GM12878 (cell line): ENCODE results near the gene DDR1. TPM values are rescaled to one million over a fixed set of nuclear protein-coding genes. Genes with fewer than 3 reads are reported as not detected.
"Not testable (repeated sequence)": the region's sequence is repeated elsewhere in the genome, so short reads cannot be mapped to it uniquely, and the experiment has no call there.

Experiments
- ATAC-seq: fragments of 200-7000 bp; cut with Tn5 transposase; 3 replicates; pipeline ENCODE4 v1.9.1; 2020; ENCODE audit warnings: mild to moderate bottlenecking, moderate library complexity
- BruUV-seq: library from RNA; stranded (reverse); fragments of 400-500 nt; replicated peaks from 2 replicates; lab custom pipeline; 2021; lab: Mats Ljungman, UMichigan
- CTCF ChIA-PET: fragments of 300-600 bp; sonication (Branson Sonifier 250); formaldehyde crosslinking; extraction: SDS; loops from one replicate; lab custom pipeline; 2021; ENCODE audit warnings: inconsistent platforms; lab: Yijun Ruan, JAX
- POLR2A ChIA-PET: fragments of 350-600 bp; formaldehyde crosslinking; extraction: SDS; loops from one replicate; lab custom pipeline; 2021; ENCODE audit warnings: inconsistent platforms; lab: Charles Lee
- RAD21 ChIA-PET: fragments of 300-600 bp; sonication (Branson Sonifier 250); formaldehyde crosslinking; loops from one replicate; lab custom pipeline; 2023; ENCODE audit warnings: antibody characterized with exemption; ENCODE audit not compliant: unreplicated experiment; lab: Charles Lee
- SMC1A ChIA-PET: fragments of 300-600 bp; sonication (Branson Sonifier 250); formaldehyde crosslinking; loops from one replicate; lab custom pipeline; 2023; ENCODE audit not compliant: unreplicated experiment, uncharacterized antibody; lab: Charles Lee
- DNase-seq: peaks from one replicate; pipeline ENCODE4 v3.0.0-alpha.2; 2011; ENCODE audit warnings: low read depth, low spot score
- FAIRE-seq: peaks from 3 replicates; lab custom pipeline; 2011; peaks lifted over from hg19 to GRCh38; lab: Jason Lieb, UNC
- H2AFZ ChIP-seq: 2 replicates; pipeline ENCODE4 v1.6.0; 2011; ENCODE audit warnings: low read depth, low read length, control low read depth; ENCODE audit not compliant: control insufficient read depth
- H3K27ac ChIP-seq: 2 replicates; pipeline ENCODE4 v1.5.1; 2011; ENCODE audit warnings: control low read depth; ENCODE audit not compliant: control insufficient read depth, insufficient read depth
- H3K27me3 ChIP-seq, 2 experiments: replicated peaks in 1 of 2; 2 replicates each; pipeline versions ENCODE4 v1.6.0 to v1.6.1; 2011; ENCODE audit warnings: low read length in 1 of 2; ENCODE audit not compliant: control insufficient read depth in 2 of 2, insufficient read depth in 2 of 2
- H3K36me3 ChIP-seq, 2 experiments: 2 replicates each; pipeline ENCODE4 v1.5.1; 2011; ENCODE audit warnings: low read length in 1 of 2; ENCODE audit not compliant: control insufficient read depth in 2 of 2, insufficient read depth in 2 of 2
- H3K4me1 ChIP-seq: 2 replicates; pipeline ENCODE4 v1.6.1; 2011; ENCODE audit warnings: mild to moderate bottlenecking, low read length, moderate library complexity, mixed read lengths; ENCODE audit not compliant: control insufficient read depth, insufficient read depth
- H3K4me2 ChIP-seq: 2 replicates; pipeline ENCODE4 v1.6.0; 2011; ENCODE audit warnings: control low read depth; ENCODE audit not compliant: control insufficient read depth, insufficient read depth
- H3K4me3 ChIP-seq: fragments of 200-600 bp; sonication (generic); 2 replicates; pipeline ENCODE4 v1.5.1; 2016
- H3K79me2 ChIP-seq: 2 replicates; pipeline ENCODE4 v1.6.0; 2011; ENCODE audit warnings: low read length; ENCODE audit not compliant: control insufficient read depth, insufficient read depth
- H3K9ac ChIP-seq: 2 replicates; pipeline ENCODE4 v1.8.0; 2011; ENCODE audit warnings: low read length, control low read depth, mixed read lengths; ENCODE audit not compliant: control insufficient read depth, insufficient read depth
- H3K9me3 ChIP-seq: replicated peaks from 3 replicates; pipeline ENCODE4 v1.5.1; 2011; ENCODE audit warnings: mild to moderate bottlenecking, low read length; ENCODE audit not compliant: control insufficient read depth, insufficient read depth
- H4K20me1 ChIP-seq: 2 replicates; pipeline ENCODE4 v1.6.0; 2011; ENCODE audit not compliant: control insufficient read depth, insufficient read depth
- WGBS: methylation state at CpG from one replicate; pipeline ENCODE4 v1.1.6; 2016; ENCODE audit warnings: low lambda C conversion rate; ENCODE audit not compliant: insufficient replicate concordance, insufficient coverage; ENCODE audit errors: missing lambda C conversion rate; 5-methylcytosine and 5-hydroxymethylcytosine counted together
- in situ Hi-C: fragments of 300-500 bp; cut with MboI; formaldehyde crosslinking; loops from 9 replicates; pipeline ENCODE4 v1.14.3; 2018; ENCODE audit warnings: mixed read lengths
- intact Hi-C: fragments of 100-400 bp; cut with micrococcal nuclease; formaldehyde crosslinking; loops from one replicate; pipeline ENCODE4 v1.14.2; 2022; ENCODE audit not compliant: unreplicated experiment
- polyA plus RNA-seq, 11 experiments: library from polyadenylated mRNA; depleted of rRNA in 4 of 11; unstranded in 6 of 11; stranded (reverse) in 5 of 11; fragments of >200 nt; fragmentation: Nextera tagmentation in 4 of 11; fragmentation: Illumina TruSeq in 1 of 11; extraction: Ambion mirVana in 4 of 11; extraction: Trizol in 1 of 11; gene quantifications; 1 replicate in 1 of 11; 2 replicates in 10 of 11; pipeline versions ENCODE4 v1.2.1 to v1.2.3, GENCODE V29; 2011 to 2016; ENCODE audit warnings: inconsistent platforms in 2 of 11, missing spikeins in 2 of 11, low read depth in 1 of 11
- total RNA-seq, 4 experiments: library from RNA; depleted of rRNA in 3 of 4; stranded (reverse); fragments of >200 nt in 3 of 4; fragmentation: Illumina TruSeq in 1 of 4; extraction: Trizol in 1 of 4; gene quantifications; 2 replicates each; pipeline versions ENCODE4 v1.2.1 to v1.2.3, GENCODE V29; 2013 to 2021
- TF ChIP-seq, protein P1 (sequence below): fragments of 450-650 bp; IDR thresholded peaks from 2 replicates; pipeline ENCODE4 v1.6.1; 2016; ENCODE audit warnings: mild to moderate bottlenecking

Gene DDR1
- total and polyA plus RNA-seq, 10 of the 15 experiments (the other 5 are each of a cell fraction or from before 2014, with no cell fraction given) = 1.1 to 39.0 (median 11.9) TPM

DNA sequence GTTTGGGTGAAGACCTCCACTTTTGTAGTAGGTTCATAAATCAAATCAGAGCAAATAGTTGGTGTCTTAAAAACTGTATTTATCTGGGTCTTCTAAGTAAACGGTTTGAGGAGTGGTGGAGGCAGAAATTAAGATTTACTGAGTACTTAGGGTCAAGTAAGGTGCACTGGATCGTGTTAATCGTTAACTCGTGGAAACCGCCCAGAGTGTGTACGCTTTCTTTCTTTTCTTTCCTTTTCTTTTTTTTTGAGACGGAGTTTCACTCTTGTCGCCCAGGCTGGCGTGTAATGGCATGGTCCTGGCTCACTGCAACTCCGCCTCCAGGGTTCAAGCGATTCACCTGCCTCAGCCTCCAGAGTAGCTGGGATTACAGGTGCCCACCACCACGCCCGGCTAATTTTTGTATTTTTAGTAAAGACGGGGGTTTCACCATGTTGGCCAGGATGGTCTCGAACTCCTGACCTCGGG is 23.0 kb downstream of the DDR1 start:
- Histone ChIP-seq H3K4me1 (peaks cover 23% of the 10 kb centered on the region), H3K79me2 (peaks cover 11% of the 10 kb centered on the region), H3K9ac (peak overlapping the region; percentile 87), H2AFZ (peak overlapping the region; percentile 98), H3K4me3 (peak overlapping the region; percentile 100)
- not testable (repeated sequence) for H3K9me3 ChIP-seq, H3K27me3 ChIP-seq, FAIRE-seq, DNase-seq, ATAC-seq
- CTCF ChIA-PET = interaction anchor here (1.6 to 3.7 kb wide), 3 partner anchors 22 to 177 kb away, joined by 5 to 13 read pairs (median 6); no protein-coding TSS in a partner anchor
- POLR2A ChIA-PET = interaction anchor here (0.6 to 2.1 kb wide), 6 partner anchors 19 to 292 kb away, joined by 3 to 21 read pairs (median 3); partner anchors contain the start of gene DDR1
- TF ChIP-seq, protein P1, sequence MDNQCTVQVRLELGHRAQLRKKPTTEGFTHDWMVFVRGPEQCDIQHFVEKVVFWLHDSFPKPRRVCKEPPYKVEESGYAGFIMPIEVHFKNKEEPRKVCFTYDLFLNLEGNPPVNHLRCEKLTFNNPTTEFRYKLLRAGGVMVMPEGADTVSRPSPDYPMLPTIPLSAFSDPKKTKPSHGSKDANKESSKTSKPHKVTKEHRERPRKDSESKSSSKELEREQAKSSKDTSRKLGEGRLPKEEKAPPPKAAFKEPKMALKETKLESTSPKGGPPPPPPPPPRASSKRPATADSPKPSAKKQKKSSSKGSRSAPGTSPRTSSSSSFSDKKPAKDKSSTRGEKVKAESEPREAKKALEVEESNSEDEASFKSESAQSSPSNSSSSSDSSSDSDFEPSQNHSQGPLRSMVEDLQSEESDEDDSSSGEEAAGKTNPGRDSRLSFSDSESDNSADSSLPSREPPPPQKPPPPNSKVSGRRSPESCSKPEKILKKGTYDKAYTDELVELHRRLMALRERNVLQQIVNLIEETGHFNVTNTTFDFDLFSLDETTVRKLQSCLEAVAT = peak; percentile 93
- TF ChIP-seq, all 136 proteins: peak for 1; not testable (repeated sequence) for 135
- intact Hi-C loops, in situ Hi-C loops, BruUV-seq, H4K20me1 ChIP-seq, H3K36me3 ChIP-seq: not testable (repeated sequence)
- peak overlapping the region; percentile 86 for H3K4me2 ChIP-seq
- SMC1A ChIA-PET = interaction anchor here (1.0 to 3.0 kb wide), 3 partner anchors 15 to 85 kb away, joined by 3 to 14 read pairs (median 3); partner anchors contain the start of gene DDR1
- 43% methylated on average over 13 of the region's 16 CpGs for WGBS
- RAD21 ChIA-PET = interaction anchor here (1.0 to 3.5 kb wide), 4 partner anchors 12 to 172 kb away, joined by 3 to 22 read pairs (median 4); partner anchors contain the start of gene DDR1
- H3K27ac ChIP-seq = peak overlapping the region; percentile 77
